ENCODE measurements around the gene TRUB1.
"Not testable (repeated sequence)": the region's sequence is repeated elsewhere in the genome, so short reads cannot be mapped to it uniquely, and the experiment has no call there.

Gene TRUB1

GRCh38 chr10:114937962-114938855 is at the start of gene TRUB1:
TRUB1 (plus strand) TSS chr10:114938195; CDS start chr10:114938254, 59 bp downstream.
- peak; percentile 91 for DNase-seq

GRCh38 chr10:114893251-114893650 is 44.7 kb upstream of the TRUB1 start:
- DNase-seq, result no peak

- DNase-seq, result no peak
These were observed 43.1 kb upstream of the TRUB1 start for GRCh38 chr10:114894911-114895310.

DNA sequence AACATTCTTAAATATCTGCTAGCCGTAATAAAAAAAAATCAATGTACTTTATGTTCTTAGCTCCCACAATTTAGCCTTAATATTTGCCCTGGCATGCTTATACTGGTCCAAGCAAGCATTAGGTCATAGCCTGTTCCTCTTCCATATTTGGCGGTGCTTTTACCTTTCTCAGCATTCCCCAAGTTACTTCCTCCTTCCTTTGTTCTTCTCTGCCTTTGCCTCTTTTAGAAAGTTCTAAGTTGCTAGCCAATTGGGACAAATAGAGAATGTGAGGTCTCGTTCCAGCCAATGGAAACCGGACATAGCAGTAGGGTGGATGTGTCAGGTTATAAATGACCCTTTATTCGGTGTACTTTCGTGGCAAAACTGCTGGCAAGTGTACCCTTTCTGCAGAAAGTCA is 41.0 kb upstream of the TRUB1 start:
- not testable (repeated sequence) for DNase-seq

DNA sequence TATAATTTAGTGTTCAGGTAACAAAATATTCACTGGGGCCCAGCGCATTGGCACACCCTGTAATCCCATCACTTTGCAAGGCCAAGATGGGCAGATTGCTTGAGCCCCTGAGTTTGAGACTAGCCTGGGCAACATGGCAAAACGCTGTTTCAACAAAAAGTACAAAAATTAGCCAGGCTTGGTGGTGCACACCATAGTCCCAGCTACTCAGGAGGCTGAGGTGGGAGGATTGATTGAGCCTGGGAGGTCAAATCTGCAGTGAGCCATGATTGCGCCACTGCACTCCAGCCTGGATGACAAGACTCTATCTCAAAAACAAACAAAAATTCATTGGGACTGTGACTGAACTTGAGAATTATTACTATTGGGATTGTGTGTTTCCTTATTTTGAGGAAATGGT is 40.4 kb upstream of the TRUB1 start:
- DNase-seq, result no peak

DNA sequence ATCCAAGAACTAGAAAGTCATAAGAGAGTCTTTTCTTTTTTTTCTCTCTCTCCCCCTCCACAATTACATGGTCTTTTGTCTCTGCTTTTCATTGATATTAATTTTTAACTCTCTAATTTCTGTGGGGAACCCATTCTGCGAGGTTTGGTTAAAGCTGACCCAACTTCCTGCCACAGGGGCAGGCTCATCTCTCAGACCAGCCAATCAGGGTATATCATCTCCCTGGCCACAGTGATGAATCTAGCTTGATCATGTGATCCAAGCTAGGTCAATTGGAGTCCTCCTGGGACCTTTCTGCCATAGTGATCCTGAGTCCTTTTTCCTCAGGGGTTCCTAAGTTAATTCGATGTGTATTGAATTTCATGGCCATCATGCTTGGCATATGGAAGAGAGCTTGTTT is 38.0 kb upstream of the TRUB1 start:
- DNase-seq, result no peak

GRCh38 chr10:114900658-114901057 is 37.3 kb upstream of the TRUB1 start:
- DNase-seq, result no peak

DNA sequence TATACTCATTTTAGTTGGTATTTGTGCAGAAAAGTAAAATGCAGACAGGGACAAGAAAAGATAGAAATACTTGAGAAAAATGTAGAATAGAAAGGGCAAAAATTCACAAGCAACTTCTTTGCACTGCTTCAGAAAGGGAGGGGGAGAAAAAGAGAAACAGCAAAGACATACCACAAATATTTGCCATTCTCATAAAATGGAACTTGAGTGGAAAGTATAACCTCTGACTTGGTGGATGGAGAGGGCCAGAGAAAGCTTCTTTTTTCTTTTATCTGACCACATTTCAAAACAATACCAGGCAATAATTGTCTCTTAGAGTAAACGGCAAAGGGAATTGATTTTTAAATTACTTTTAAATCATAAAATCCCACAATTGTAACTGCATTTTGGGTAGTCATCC is 35.8 kb upstream of the TRUB1 start:
- DNase-seq, result no peak

DNA sequence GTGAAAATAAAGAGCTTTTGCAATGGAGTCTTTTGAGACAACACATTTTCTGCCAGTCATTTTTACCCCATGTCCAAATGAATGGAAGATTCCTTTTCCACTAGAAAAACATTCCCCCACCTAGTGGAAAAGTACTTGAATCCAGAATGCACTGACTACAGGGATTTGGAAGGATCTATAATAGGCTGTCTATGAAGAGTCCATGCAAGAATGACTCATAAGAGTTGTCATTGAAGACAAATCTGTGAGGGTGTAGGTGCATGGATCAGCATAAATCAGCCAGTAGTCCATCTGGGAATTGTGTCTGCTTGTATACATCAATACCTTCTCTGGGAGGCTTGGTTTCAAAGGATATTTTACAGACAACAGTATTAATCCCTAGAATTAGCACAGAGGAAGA is 32.5 kb upstream of the TRUB1 start:
- no peak for DNase-seq

- DNase-seq, result no peak
These were observed 31.0 kb upstream of the TRUB1 start for GRCh38 chr10:114906981-114907380.

DNA sequence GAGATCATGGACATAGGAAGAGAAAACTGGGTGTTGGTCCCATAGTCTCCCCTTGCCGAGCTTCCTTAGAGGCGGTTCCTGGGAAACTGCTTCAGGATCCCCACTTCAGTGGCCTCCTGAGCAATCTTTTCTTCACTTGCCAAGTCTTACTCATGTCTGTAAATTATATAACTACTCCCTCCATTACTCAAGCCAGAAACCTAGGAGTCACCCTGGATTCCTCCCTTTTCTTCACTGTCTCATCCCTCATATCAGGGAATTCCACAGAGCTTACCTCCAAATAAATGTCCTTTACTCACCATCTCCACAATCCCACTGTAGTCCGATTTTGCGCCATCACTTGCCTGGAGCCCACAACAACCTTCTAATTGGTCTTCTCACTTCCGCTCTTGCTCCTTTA is 29.1 kb upstream of the TRUB1 start:
- DNase-seq, result no peak

DNA sequence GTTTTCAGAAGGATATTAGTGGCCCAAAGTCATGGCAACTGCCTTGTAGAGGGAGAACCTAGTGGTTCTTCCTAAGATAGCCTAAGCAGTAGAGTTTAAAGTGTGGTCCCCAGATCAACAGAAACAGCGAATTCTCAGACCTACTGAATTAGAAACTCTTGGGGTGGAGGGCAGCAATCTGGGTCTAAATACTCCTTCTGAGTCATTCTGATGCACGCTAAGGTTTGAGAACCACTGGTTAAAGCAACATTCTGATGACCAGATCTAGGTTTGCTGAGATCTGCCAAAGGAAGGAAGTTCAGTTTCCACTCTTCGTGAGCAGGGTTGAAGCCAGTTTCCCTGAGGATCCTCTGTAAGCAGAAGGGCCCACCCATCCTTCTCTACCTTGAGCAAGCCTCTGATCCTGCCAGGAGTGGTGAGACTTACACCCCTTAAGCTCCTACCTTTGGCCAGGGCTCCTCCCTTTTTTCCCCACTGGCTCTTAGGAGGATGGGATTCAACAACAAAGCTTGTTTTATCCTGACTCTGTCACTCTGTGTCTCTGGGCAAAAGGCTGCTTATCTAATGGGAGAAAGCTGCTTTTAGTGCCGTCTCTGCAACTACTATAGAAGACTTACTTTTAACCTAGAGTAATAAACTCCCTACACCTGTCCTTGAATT is 26.8 kb upstream of the TRUB1 start:
- DNase-seq, result no peak

DNA sequence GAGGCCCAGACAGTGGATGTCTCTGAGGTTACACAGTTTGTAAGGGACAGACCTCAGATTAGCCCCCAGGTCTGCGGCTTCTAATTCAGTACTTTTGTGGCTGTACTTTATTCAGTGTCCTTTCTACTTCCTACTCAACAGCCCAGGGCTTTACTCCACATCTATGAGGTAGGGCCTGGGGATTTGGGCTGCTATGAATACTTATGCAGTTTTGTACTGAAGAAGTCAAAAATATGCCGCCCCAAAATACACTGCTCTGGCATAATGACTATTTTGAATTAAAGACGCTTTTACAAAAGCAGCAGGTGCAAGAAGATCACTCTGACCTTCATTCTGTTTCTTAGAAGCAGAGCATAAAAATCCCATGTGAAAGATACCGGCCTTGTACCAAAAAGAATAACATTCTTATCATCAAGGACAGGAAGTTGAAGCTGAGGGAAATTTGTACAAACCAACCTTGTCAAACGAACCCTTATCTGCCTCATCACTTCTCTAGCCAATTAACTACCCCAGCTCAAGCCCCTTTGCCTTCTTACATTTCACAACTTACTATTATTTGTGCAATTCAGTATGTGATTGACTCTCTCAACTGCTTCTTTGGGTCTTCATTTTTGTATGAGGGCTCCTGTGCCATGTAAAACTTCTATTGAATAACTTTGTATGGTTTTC is 26.1 kb upstream of the TRUB1 start:
- no peak for DNase-seq

GRCh38 chr10:114912470-114912859 is 25.5 kb upstream of the TRUB1 start:
- DNase-seq, result no peak

DNA sequence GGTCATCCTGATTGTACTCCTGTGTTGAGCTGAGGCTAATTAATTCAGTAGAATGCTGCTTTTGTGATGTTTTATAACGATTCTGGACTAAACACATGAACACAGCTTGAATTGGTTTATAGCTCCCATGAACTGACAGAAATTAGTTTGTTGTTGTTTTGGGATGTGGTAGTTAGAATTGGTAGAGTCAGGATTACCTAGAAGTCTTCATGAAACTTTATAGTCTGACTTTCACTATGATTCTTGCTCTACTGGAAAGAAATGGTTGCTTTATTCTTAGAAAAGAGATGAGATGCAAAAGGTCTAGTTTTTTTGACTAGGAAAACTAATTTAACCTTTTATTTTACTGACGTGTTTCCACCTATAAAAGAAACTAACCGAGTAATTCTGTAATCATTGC is 23.4 kb upstream of the TRUB1 start:
- DNase-seq, result no peak

GRCh38 chr10:114915294-114915693 is 22.7 kb upstream of the TRUB1 start:
- no peak for DNase-seq

GRCh38 chr10:114916653-114917052 is 21.3 kb upstream of the TRUB1 start:
- DNase-seq, result no peak

GRCh38 chr10:114917459-114917858 is 20.5 kb upstream of the TRUB1 start:
- DNase-seq, result no peak

GRCh38 chr10:114917927-114918672 is 19.9 kb upstream of the TRUB1 start:
- DNase-seq, result no peak

GRCh38 chr10:114920459-114920858 is 17.5 kb upstream of the TRUB1 start:
- DNase-seq, result no peak

- no peak for DNase-seq
These were observed 16.0 kb upstream of the TRUB1 start for GRCh38 chr10:114922003-114922402.

- no peak for DNase-seq
These were observed 14.4 kb upstream of the TRUB1 start for GRCh38 chr10:114923551-114923950.
